Uterus (tissue), 4 donors: ENCODE data around the gene KLHL4. TPM values are rescaled to one million over a fixed set of nuclear protein-coding genes. Genes with fewer than 3 reads are reported as not detected.
"Not testable (repeated sequence)": the region's sequence is repeated elsewhere in the genome, so short reads cannot be mapped to it uniquely, and the experiment has no call there.

ENCODE experiments used
- DNase-seq, 2 donors: peaks; one replicate each; pipeline ENCODE4 v3.0.0-alpha.2; 2019 to 2020
- H3K27ac ChIP-seq, 2 donors: fragments of 200-600 bp; sonication (generic); 1 replicate in 1 of 2; 2 replicates in 1 of 2; pipeline ENCODE4 v1.5.1; 2016 to 2018
- H3K27me3 ChIP-seq, 2 donors: fragments of 200-600 bp; sonication (generic); one replicate each; pipeline ENCODE4 v1.5.1; 2018 to 2019; ENCODE audit warnings: control low read depth in 1 of 2
- H3K36me3 ChIP-seq, 2 donors: fragments of 200-600 bp; sonication (generic); one replicate each; pipeline ENCODE4 v1.5.1; 2019; ENCODE audit warnings: control low read depth in 1 of 2
- H3K4me1 ChIP-seq, 2 donors: fragments of 200-600 bp; sonication (generic); one replicate each; pipeline ENCODE4 v1.5.1; 2018 to 2019; ENCODE audit warnings: control low read depth in 1 of 2
- H3K4me3 ChIP-seq, 2 donors: fragments of 200-600 bp; sonication (generic); 1 replicate in 1 of 2; 2 replicates in 1 of 2; pipeline ENCODE4 v1.5.1; 2018 to 2019; ENCODE audit warnings: mild to moderate bottlenecking in 1 of 2
- H3K9me3 ChIP-seq, 2 donors: fragments of 200-600 bp; sonication (generic); one replicate each; pipeline ENCODE4 v1.5.1; 2019; ENCODE audit warnings: control low read depth in 1 of 2
- POLR2A ChIP-seq, 2 donors: fragments of 450-650 bp; IDR thresholded peaks; one replicate each; pipeline ENCODE4 v1.6.1; 2016; ENCODE audit warnings: antibody characterized with exemption in 2 of 2, mild to moderate bottlenecking in 1 of 2, moderate library complexity in 1 of 2
- intact Hi-C: fragments of 100-400 bp; cut with DNase I; formaldehyde crosslinking; loops from one replicate; pipeline ENCODE4 v1.15.1; 2023; ENCODE audit warnings: low total_unique reads
- total RNA-seq, 4 donors: library from RNA; depleted of rRNA in 3 of 4; stranded (reverse); fragments of >200 nt in 3 of 4; gene quantifications; one replicate each; pipeline versions ENCODE4 v1.1.0 to v1.2.4, GENCODE V29; 2014 to 2023
- TF ChIP-seq, protein P1 (sequence below), 4 experiments: fragments of 200-600 bp in 2 of 4; fragments of 450-650 bp in 2 of 4; sonication (generic) in 2 of 4; IDR thresholded peaks; one replicate each; pipeline ENCODE4 v1.5.1; 2016 to 2019; ENCODE audit warnings: antibody characterized with exemption in 4 of 4, mild to moderate bottlenecking in 2 of 4, moderate library complexity in 1 of 4
- donor health status: DM: yes; HTN: yes; CAD: no.

Gene KLHL4
- total RNA-seq, 4 donors from 2014 or later: 1.5 to 32.7 (median 7.0) TPM

DNA sequence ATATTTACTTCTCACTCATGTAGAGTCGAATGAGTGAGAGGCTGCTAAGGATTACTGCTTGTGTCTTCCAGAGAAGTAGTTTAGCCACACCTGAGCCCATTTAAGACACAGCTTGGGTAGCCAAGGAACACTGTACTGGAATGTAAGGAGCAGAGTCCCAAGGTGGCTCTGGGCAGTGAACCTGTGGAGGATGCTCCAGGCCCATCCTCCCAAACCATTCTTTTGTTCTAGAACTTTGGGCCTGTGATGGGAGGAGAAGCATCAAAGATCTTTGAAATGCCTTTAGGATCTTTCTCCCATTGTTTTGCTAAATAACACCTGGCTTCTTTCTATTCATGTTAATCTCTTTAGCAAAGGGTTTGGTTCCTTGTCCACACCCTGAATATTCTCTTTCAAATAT, 162.2 kb downstream of the KLHL4 start:
- H3K27ac ChIP-seq: no peak overlapping the region
- no peaks in the 10 kb centered on the region for H3K36me3 ChIP-seq
- TF ChIP-seq, protein P1, sequence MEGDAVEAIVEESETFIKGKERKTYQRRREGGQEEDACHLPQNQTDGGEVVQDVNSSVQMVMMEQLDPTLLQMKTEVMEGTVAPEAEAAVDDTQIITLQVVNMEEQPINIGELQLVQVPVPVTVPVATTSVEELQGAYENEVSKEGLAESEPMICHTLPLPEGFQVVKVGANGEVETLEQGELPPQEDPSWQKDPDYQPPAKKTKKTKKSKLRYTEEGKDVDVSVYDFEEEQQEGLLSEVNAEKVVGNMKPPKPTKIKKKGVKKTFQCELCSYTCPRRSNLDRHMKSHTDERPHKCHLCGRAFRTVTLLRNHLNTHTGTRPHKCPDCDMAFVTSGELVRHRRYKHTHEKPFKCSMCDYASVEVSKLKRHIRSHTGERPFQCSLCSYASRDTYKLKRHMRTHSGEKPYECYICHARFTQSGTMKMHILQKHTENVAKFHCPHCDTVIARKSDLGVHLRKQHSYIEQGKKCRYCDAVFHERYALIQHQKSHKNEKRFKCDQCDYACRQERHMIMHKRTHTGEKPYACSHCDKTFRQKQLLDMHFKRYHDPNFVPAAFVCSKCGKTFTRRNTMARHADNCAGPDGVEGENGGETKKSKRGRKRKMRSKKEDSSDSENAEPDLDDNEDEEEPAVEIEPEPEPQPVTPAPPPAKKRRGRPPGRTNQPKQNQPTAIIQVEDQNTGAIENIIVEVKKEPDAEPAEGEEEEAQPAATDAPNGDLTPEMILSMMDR (IDR thresholded peaks at IDR 0.05): no peak
- TF ChIP-seq POLR2A (IDR thresholded peaks at IDR 0.05): no peak
- DNase-seq: no peak
- intact Hi-C loops: no loop called here
- no peak overlapping the region for H3K4me3 ChIP-seq
- H3K4me1 ChIP-seq: no peaks in the 10 kb centered on the region
- no peaks in the 10 kb centered on the region for H3K9me3 ChIP-seq
- H3K27me3 ChIP-seq: no peaks in the 10 kb centered on the region

DNA sequence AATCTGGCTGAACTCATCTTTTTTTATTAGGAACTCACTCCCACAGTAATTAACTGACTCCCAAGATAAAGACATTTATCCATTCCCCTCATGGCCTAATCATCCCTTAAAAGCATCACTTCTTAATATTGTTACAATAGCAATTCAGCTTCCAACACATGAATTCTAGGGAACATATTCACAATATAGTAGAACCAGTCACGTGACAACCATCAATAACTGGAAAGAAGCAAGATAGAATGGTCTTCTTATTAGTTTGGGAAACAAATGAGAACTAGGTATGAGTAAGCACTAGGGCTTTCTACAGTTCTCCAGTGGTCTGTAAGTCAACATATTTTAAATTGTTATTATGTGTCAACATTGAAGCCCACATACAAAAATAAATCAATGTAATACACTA, 170.1 kb downstream of the KLHL4 start:
- no peak overlapping the region for H3K4me3 ChIP-seq
- no peaks in the 10 kb centered on the region for H3K27me3 ChIP-seq
- intact Hi-C loops: no loop called here
- no peak for TF ChIP-seq POLR2A (IDR thresholded peaks at IDR 0.05)
- TF ChIP-seq, protein P1 (IDR thresholded peaks at IDR 0.05): no peak
- H3K4me1 ChIP-seq: no peaks in the 10 kb centered on the region
- H3K27ac ChIP-seq: no peak overlapping the region
- H3K9me3 ChIP-seq: no peaks in the 10 kb centered on the region
- DNase-seq: no peak
- no peaks in the 10 kb centered on the region for H3K36me3 ChIP-seq

DNA sequence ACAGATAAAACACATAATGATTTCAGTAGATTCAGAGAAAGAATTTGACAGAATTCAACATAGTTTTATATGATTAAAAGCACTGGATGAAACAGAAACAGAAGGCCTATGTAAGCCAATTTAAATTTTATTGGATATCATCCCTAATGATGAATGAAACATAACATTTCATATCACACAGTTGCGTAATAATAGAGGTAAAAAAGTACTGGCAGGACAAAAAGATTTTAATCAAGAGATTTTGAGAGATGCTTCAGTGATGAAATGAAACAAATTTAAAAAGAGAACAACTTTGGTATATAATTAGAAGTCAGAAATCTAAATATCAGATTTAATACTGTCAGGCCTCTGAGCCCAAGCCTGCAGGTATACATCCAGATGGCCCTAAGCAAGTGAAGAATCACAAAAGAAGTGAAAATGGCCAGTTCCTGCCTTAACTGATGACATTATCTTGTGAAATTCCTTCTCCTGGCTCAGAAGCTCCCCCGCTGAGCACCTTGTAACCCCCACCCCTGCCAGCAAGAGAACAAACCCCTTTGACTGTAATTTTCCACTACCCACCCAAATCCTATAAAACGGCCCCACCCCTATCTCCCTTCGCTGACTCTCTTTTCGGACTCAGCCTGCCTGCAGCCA, 170.6 kb downstream of the KLHL4 start:
- not testable (repeated sequence) for H3K9me3 ChIP-seq

DNA sequence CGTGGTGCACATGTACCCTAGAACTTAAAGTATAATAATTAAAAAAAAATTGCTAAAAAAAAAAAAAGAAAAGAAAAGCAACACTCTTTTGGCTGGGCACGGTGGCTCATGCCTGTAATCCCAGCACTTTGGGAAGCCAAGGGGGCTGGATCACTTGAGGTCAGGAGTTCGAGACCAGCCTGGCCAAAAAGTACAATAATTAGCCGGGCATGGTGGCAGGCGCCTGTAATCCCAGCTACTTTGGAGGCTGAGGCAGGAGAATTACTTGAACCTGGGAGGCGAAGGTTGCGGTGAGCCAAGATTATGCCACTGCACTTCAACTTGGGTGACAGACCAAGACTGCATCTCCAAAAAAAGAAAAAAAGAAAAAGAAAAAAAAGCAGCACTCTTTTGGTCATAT, 171.6 kb downstream of the KLHL4 start:
- DNase-seq, H3K27ac ChIP-seq, H3K4me3 ChIP-seq, H3K4me1 ChIP-seq, intact Hi-C loops, H3K9me3 ChIP-seq, H3K36me3 ChIP-seq, H3K27me3 ChIP-seq: not testable (repeated sequence)

More for the DNA sequence above, 170.6 kb downstream of the KLHL4 start:
- H3K4me3 ChIP-seq, H3K27ac ChIP-seq, H3K36me3 ChIP-seq, H3K27me3 ChIP-seq, DNase-seq, H3K4me1 ChIP-seq, intact Hi-C loops: not testable (repeated sequence)

DNA sequence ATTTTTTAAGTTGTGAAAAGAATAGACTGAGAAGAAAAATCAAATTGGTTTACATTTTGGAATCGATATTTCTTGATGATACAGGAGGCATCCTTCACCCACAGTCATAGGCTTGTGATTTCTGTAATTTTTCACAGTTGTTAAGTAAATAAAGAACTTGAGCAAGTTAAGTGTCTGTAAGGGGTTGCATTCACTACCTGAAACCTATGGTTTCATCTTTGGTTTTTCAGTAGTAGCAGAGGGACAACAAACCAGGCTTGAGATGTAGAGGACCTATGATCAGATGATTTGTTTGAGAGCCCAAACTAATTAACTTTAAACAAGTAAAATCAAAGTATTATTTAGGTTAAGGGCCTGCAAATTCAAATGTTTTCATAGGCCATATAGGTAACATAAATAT, 175.6 kb downstream of the KLHL4 start:
- H3K36me3 ChIP-seq: no peaks in the 10 kb centered on the region
- H3K4me1 ChIP-seq: no peaks in the 10 kb centered on the region
- no peaks in the 10 kb centered on the region for H3K9me3 ChIP-seq
- H3K27ac ChIP-seq: no peak overlapping the region
- TF ChIP-seq POLR2A (IDR thresholded peaks at IDR 0.05): no peak
- TF ChIP-seq, protein P1 (IDR thresholded peaks at IDR 0.05): no peak
- no peaks in the 10 kb centered on the region for H3K27me3 ChIP-seq
- no peak for DNase-seq
- intact Hi-C loops: no loop called here
- no peak overlapping the region for H3K4me3 ChIP-seq

DNA sequence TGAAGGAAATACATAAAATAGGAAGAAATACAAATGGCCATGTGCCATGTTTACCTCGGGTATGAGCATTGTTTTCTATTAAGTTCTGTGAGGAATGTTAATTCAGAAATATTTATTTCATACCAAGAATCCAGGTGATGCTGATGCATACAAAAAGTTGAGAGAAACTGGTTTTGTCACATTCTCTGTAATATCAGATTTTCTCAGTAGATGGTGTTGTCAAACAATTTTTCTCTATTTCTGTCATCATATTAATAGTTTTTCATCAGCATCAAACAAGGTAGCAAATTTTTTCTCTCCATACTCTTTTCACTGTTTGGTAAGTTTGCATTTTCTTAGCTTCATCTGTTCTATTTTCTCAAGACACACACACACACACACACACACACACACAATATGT, 179.8 kb downstream of the KLHL4 start:
- no peaks in the 10 kb centered on the region for H3K27me3 ChIP-seq
- H3K4me1 ChIP-seq: no peaks in the 10 kb centered on the region
- no peak overlapping the region for H3K27ac ChIP-seq
- H3K4me3 ChIP-seq: no peak overlapping the region
- intact Hi-C loops: no loop called here
- H3K9me3 ChIP-seq: no peaks in the 10 kb centered on the region
- no peak for DNase-seq
- TF ChIP-seq POLR2A (IDR thresholded peaks at IDR 0.05): no peak
- TF ChIP-seq, protein P1 (IDR thresholded peaks at IDR 0.05): peak in 1 of 4 experiments; percentile 18
- no peaks in the 10 kb centered on the region for H3K36me3 ChIP-seq
